ENCODE results near the gene ARHGAP25. TPM values are rescaled to one million over a fixed set of nuclear protein-coding genes. Genes with fewer than 3 reads are reported as not detected.

ARHGAP25 gene
- total RNA-seq, 1 experiment from 2014 or later = 0.27 TPM

DNA sequence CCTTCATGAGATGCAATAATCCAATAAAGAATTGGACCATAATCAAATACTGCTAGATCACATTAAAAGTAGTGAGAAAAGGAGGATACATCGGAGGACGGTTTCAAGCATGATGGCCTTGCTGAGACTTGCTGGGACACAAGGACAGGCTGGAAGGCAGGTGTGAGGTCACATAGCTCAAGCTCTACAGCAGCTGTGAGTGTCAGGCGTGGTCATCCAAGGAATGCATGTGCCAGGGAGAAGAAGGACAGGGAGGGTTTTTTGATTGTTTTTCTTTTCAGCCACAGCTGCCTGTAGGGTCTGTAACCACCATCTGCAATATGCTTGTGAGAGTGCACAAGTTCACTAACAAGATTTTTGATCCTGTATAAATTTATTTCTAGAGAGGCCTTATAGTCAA is 79.0 kb downstream of the ARHGAP25 start:
- Histone ChIP-seq H3K36me3 (ENCODE audit: control insufficient read depth in 1 of 2, insufficient read depth in 2 of 2, low read length in 2 of 2) (no peaks in the 10 kb centered on the region), H2AFZ (ENCODE audit: low read depth, low read length, poor library complexity, severe bottlenecking) (no peak overlapping the region), H3K4me3 (replicated peaks in 1 of 2; ENCODE audit: low read depth in 1 of 2, low read length in 2 of 2) (no peak overlapping the region), H3K27ac (ENCODE audit: low read depth, low read length) (no peak overlapping the region), H3K9ac (ENCODE audit: low read length) (no peak overlapping the region), H3K27me3 (ENCODE audit: insufficient read depth, low read length) (no peaks in the 10 kb centered on the region), H3K4me1 (ENCODE audit: control insufficient read depth in 1 of 2, insufficient read depth in 2 of 2, low read length in 2 of 2) (no peaks in the 10 kb centered on the region), H4K20me1 (ENCODE audit: insufficient read depth) (no peaks in the 10 kb centered on the region), H3K9me2 (ENCODE audit: insufficient read depth) (no peaks in the 10 kb centered on the region), H3K79me2 (ENCODE audit: insufficient read depth, low read length) (no peaks in the 10 kb centered on the region), H3K4me2 (ENCODE audit: low read length) (no peak overlapping the region), H3K9me3 (ENCODE audit: control insufficient read depth in 1 of 2, insufficient read depth in 1 of 2, low read depth in 1 of 2, low read length in 2 of 2) (no peaks in the 10 kb centered on the region)
- intact Hi-C loops (cut with micrococcal nuclease) = no loop called here
- BruUV-seq (replicated peaks) = no TSS peak
- POLR2A ChIA-PET = no interaction called here
- DNase-seq (ENCODE audit: low read depth, low spot score) = no peak
- TF ChIP-seq ZNF274 (IDR thresholded peaks at IDR 0.05; ENCODE audit: low read depth, low read length) (no peak), FOSL1 (IDR thresholded peaks at IDR 0.05; ENCODE audit: low read depth) (no peak), EZH2 (IDR thresholded peaks at IDR 0.05) (no peak), RAD21 (IDR thresholded peaks at IDR 0.05; ENCODE audit: low read depth) (no peak), ELF1 (IDR thresholded peaks at IDR 0.05; ENCODE audit: borderline replicate concordance, low read depth) (no peak), EGR1 (IDR thresholded peaks at IDR 0.05; ENCODE audit: low read depth) (no peak), TCF7L2 (IDR thresholded peaks at IDR 0.05; ENCODE audit: borderline replicate concordance, extremely low read depth, insufficient read depth, insufficient read length) (no peak), SRF (IDR thresholded peaks at IDR 0.05; ENCODE audit: low read depth) (no peak), POLR2AphosphoS5 (IDR thresholded peaks at IDR 0.05; ENCODE audit: low read depth, low read length) (no peak), YY1 (IDR thresholded peaks at IDR 0.05; ENCODE audit: extremely low read depth, insufficient replicate concordance, low read depth, low read length) (no peak), JUND (IDR thresholded peaks at IDR 0.05) (no peak), EZH2phosphoT487 (IDR thresholded peaks at IDR 0.05; ENCODE audit: borderline replicate concordance) (no peak), CEBPB (IDR thresholded peaks at IDR 0.05; ENCODE audit: low read depth) (no peak), SIN3A (IDR thresholded peaks at IDR 0.05; ENCODE audit: low read depth) (no peak), SP1 (IDR thresholded peaks at IDR 0.05; ENCODE audit: low read depth) (no peak), ZFX (IDR thresholded peaks at IDR 0.05) (no peak), POLR2A (IDR thresholded peaks at IDR 0.05; ENCODE audit: borderline replicate concordance, extremely low read depth, insufficient read depth, insufficient read length) (no peak)
- TF ChIP-seq, protein P1, sequence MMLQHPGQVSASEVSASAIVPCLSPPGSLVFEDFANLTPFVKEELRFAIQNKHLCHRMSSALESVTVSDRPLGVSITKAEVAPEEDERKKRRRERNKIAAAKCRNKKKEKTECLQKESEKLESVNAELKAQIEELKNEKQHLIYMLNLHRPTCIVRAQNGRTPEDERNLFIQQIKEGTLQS (IDR thresholded peaks at IDR 0.05) = no peak
- TF ChIP-seq, protein P2, sequence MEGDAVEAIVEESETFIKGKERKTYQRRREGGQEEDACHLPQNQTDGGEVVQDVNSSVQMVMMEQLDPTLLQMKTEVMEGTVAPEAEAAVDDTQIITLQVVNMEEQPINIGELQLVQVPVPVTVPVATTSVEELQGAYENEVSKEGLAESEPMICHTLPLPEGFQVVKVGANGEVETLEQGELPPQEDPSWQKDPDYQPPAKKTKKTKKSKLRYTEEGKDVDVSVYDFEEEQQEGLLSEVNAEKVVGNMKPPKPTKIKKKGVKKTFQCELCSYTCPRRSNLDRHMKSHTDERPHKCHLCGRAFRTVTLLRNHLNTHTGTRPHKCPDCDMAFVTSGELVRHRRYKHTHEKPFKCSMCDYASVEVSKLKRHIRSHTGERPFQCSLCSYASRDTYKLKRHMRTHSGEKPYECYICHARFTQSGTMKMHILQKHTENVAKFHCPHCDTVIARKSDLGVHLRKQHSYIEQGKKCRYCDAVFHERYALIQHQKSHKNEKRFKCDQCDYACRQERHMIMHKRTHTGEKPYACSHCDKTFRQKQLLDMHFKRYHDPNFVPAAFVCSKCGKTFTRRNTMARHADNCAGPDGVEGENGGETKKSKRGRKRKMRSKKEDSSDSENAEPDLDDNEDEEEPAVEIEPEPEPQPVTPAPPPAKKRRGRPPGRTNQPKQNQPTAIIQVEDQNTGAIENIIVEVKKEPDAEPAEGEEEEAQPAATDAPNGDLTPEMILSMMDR (IDR thresholded peaks at IDR 0.05 in 2 of 3, conservative IDR thresholded peaks at IDR 0.05 in 1 of 3; ENCODE audit: borderline replicate concordance in 1 of 3, insufficient read depth in 1 of 3, low read depth in 2 of 3, low read length in 2 of 3) = no peak
- TF ChIP-seq, protein P3, sequence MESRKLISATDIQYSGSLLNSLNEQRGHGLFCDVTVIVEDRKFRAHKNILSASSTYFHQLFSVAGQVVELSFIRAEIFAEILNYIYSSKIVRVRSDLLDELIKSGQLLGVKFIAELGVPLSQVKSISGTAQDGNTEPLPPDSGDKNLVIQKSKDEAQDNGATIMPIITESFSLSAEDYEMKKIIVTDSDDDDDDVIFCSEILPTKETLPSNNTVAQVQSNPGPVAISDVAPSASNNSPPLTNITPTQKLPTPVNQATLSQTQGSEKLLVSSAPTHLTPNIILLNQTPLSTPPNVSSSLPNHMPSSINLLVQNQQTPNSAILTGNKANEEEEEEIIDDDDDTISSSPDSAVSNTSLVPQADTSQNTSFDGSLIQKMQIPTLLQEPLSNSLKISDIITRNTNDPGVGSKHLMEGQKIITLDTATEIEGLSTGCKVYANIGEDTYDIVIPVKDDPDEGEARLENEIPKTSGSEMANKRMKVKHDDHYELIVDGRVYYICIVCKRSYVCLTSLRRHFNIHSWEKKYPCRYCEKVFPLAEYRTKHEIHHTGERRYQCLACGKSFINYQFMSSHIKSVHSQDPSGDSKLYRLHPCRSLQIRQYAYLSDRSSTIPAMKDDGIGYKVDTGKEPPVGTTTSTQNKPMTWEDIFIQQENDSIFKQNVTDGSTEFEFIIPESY (IDR thresholded peaks at IDR 0.05; ENCODE audit: extremely low read depth, insufficient replicate concordance, low read length) = no peak
- RAD21 ChIA-PET (ENCODE audit: low non-redundant PET in 1 of 2, low total read pairs in 2 of 2, uncharacterized antibody in 2 of 2, unreplicated experiment in 2 of 2) = no interaction called here
- ATAC-seq = no peak
- CTCF ChIA-PET = no interaction called here
